Neural crest cell (in vitro differentiated cells): ENCODE data around the gene GPR162. TPM values are rescaled to one million over a fixed set of nuclear protein-coding genes. Genes with fewer than 3 reads are reported as not detected.

ENCODE experiments used
- DNase-seq: peaks from one replicate; pipeline ENCODE4 v3.0.0; 2021; ENCODE audit warnings: low read depth, mixed read lengths, low spot score
- H3K27ac Mint-ChIP-seq: one replicate; pipeline ENCODE4 v1.8.0; 2021; ENCODE audit warnings: mild to moderate bottlenecking, mixed read lengths; ENCODE audit not compliant: unreplicated experiment
- H3K27me3 Mint-ChIP-seq: 2 replicates; pipeline ENCODE4 v1.8.0; 2021; ENCODE audit warnings: low read depth, mild to moderate bottlenecking, mixed read lengths
- H3K36me3 Mint-ChIP-seq: 2 replicates; pipeline ENCODE4 v1.8.0; 2021; ENCODE audit warnings: low read depth, mild to moderate bottlenecking, mixed read lengths
- H3K4me1 Mint-ChIP-seq: 2 replicates; pipeline ENCODE4 v1.8.0; 2021; ENCODE audit warnings: mixed read lengths
- H3K4me3 Mint-ChIP-seq: one replicate; pipeline ENCODE4 v1.8.0; 2021; ENCODE audit warnings: mild to moderate bottlenecking, mixed read lengths
- H3K9me3 Mint-ChIP-seq: 2 replicates; pipeline ENCODE4 v1.8.0; 2021; ENCODE audit warnings: mixed read lengths
- total RNA-seq: library from RNA; stranded (reverse); gene quantifications from 2 replicates; pipeline ENCODE4 v1.2.1, GENCODE V29; 2021
- TF ChIP-seq, protein P1 (sequence below): fragments of 200-600 bp; sonication (generic); conservative IDR thresholded peaks from 2 replicates; pipeline ENCODE4 v1.5.0; 2021; ENCODE audit warnings: antibody characterized with exemption, mild to moderate bottlenecking

GPR162 gene
- total RNA-seq, 1 donor from 2014 or later, result 16.4 TPM

DNA sequence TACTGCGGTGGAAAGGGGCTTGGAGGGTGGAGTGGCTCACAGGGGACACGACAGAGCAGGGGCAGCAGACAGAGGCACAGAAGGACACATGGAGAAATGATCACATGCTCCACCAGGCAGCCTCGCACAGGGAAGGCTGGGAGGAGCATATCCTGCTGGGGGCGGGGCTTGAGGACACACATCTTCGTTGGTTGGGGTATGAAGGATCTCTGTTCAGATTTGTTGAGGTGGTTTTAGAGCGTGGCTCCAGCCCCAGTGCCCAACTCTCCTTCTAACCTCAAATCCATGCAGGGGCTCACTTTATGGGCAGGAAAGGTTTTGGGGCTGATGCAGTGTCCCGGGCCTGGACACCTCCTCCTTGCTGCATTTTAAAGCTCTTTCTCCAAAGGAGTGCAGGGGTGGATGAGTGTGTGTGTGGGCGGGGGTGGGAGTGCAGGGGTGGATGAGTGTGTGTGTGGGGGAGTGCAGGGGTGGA, 5.9 kb downstream of the GPR162 start:
- H3K4me3 Mint-ChIP-seq, result peak overlapping the region; percentile 93
- H3K27ac Mint-ChIP-seq, result peak overlapping the region; percentile 85
- no peaks in the 10 kb centered on the region for H3K9me3 Mint-ChIP-seq
- DNase-seq, result peak; percentile 87
- H3K36me3 Mint-ChIP-seq, result peaks cover 7% of the 10 kb centered on the region
- TF ChIP-seq, protein P1, sequence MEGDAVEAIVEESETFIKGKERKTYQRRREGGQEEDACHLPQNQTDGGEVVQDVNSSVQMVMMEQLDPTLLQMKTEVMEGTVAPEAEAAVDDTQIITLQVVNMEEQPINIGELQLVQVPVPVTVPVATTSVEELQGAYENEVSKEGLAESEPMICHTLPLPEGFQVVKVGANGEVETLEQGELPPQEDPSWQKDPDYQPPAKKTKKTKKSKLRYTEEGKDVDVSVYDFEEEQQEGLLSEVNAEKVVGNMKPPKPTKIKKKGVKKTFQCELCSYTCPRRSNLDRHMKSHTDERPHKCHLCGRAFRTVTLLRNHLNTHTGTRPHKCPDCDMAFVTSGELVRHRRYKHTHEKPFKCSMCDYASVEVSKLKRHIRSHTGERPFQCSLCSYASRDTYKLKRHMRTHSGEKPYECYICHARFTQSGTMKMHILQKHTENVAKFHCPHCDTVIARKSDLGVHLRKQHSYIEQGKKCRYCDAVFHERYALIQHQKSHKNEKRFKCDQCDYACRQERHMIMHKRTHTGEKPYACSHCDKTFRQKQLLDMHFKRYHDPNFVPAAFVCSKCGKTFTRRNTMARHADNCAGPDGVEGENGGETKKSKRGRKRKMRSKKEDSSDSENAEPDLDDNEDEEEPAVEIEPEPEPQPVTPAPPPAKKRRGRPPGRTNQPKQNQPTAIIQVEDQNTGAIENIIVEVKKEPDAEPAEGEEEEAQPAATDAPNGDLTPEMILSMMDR, result no peak
- peaks cover 9% of the 10 kb centered on the region for H3K27me3 Mint-ChIP-seq
- peaks cover 56% of the 10 kb centered on the region for H3K4me1 Mint-ChIP-seq

DNA sequence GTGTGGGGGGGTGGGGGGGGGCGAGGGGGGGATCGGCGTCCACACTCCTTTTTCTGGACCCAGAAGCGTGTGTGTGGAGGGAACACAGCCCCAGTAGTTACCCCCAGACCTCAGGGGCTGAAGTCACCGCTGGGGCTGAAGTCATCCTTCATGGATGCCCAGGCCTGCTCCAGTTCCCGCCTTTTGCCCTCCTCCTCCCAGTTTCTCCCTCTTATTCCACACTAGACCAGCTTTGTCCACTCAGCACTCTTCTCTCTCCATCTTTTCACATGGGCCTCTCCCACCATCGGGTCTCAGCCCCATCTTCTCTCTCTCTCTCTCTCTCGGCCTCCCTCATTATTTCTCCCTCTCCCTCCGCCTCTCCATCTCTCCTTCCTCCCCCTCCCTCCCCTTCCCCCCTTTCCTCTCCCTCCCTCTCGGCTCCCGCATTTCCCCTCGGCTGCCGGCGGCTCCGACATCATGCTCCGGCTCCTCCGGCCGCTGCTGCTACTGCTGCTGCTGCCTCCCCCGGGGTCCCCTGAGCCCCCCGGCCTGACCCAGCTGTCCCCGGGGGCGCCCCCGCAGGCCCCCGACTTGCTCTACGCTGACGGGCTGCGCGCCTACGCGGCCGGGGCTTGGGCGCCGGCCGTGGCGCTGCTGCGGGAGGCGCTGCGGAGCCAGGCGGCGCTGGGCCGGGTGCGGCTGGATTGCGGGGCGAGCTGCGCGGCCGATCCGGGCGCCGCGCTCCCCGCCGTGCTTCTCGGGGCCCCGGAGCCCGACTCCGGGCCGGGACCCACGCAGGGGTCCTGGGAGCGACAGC, 6.6 kb downstream of the GPR162 start, which contains the start of gene P3H3:
Gene P3H3 (plus strand): TSS at position 426 of the 799 bp plus-strand sequence. CDS start 34 bp downstream, at position 460.
- Mint-ChIP-seq H3K36me3 (peaks cover 7% of the 10 kb centered on the region), H3K4me1 (peaks cover 50% of the 10 kb centered on the region), H3K9me3 (no peaks in the 10 kb centered on the region), H3K27ac (peak within 1 kb of the TSS; percentile 99), H3K27me3 (peaks cover 9% of the 10 kb centered on the region), H3K4me3 (peak within 1 kb of the TSS; percentile 98)
- DNase-seq, result peak; percentile 43
- TF ChIP-seq, protein P1, result no peak

DNA sequence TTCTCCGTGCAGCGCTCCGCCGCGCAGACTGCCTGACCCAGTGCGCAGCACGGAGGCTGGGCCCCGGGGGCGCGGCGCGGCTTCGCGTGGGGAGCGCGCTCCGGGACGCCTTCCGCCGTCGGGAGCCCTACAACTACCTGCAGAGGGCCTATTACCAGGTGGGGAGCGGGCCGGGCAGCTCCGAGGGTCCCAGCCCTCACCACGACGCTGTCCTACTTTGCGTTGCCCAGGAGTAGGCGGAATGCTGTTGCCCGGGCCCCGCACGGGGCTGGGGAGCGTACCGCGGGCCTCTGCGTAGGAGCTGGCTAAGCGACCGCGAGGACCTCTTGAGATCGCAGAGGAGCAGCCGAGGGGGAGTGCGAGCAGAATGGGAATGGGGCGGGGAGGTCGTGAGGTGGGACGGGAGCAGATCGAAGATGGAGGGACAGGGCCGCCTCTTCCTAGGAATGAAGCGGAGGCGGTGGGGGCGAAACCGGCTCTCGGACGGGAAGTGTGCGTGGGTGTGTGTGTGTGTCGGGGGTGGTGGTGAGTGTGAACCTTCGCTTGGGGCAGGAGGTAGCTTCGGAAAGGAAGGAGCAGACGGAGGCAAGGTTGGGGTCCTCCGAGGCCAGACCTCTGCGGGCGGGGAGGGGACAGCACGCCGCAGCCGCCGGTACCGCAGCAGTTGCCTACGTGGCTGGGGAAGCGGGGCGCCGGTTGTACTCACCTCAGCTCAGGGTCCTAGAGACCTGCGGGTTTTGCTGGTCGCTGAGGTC, 7.3 kb downstream of the GPR162 start:
- H3K4me3 Mint-ChIP-seq, result peak overlapping the region; percentile 98
- peak overlapping the region; percentile 96 for H3K27ac Mint-ChIP-seq
- H3K4me1 Mint-ChIP-seq, result peaks cover 49% of the 10 kb centered on the region

DNA sequence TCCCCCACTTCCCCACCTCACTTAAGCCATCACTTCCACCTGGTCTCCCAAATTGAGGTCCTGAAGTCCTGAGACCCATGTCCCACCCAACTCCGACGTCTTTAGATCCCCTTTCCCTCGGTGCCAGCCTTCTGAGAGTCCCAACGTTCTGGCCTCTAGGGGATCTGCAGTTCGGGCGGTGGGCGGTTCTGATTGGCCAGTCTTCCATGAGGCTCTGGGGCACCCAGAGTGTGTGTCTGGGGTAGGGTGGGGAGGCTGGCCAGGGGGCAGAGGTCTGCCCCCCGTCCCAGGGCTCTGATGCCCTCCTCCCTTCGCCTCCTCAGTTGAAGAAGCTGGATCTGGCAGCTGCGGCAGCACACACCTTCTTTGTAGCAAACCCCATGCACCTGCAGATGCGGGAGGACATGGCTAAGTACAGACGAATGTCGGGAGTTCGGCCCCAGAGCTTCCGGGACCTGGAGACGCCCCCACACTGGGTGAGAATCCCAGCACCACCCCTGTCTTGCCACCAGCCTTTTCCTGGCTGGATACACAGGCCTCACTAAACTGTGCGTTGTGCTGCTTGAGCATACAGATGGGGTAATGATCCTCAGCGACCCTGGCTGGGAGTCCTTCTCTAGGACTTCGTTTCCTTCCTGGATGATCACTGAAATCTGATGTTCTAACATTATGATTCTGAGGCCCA, 8.1 kb downstream of the GPR162 start:
- TF ChIP-seq, protein P1, result peak; percentile 36
- Mint-ChIP-seq H3K27ac (peak overlapping the region; percentile 96), H3K4me3 (peak overlapping the region; percentile 98), H3K9me3 (no peaks in the 10 kb centered on the region), H3K4me1 (peaks cover 45% of the 10 kb centered on the region), H3K27me3 (peaks cover 9% of the 10 kb centered on the region), H3K36me3 (peaks cover 7% of the 10 kb centered on the region)
- DNase-seq, result no peak

More for the DNA sequence above, 7.3 kb downstream of the GPR162 start:
- Mint-ChIP-seq H3K36me3 (peaks cover 7% of the 10 kb centered on the region), H3K9me3 (no peaks in the 10 kb centered on the region), H3K27me3 (peaks cover 9% of the 10 kb centered on the region)
- TF ChIP-seq, protein P1, result no peak
- no peak for DNase-seq

DNA sequence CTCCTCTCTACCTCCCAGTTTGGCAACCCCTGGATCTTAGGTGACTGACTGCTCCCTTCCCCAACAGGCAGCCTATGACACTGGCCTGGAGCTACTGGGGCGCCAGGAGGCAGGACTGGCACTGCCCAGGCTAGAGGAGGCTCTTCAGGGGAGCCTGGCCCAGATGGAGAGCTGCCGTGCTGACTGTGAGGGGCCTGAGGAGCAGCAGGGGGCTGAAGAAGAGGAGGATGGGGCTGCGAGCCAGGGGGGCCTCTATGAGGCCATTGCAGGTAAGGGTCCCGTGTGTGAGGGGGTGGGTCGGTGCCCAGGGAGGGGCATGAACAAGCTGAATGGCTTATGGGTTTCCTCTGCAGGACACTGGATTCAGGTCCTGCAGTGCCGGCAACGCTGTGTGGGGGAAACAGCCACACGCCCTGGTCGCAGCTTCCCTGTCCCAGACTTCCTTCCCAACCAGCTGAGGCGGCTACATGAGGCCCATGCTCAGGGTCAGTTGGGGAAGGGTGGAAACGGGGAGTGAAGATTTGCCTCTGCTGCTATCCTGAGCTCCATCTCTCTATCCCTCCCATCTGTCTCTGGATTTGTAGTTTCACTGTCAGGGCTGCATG, 8.8 kb downstream of the GPR162 start:
- H3K9me3 Mint-ChIP-seq, result no peaks in the 10 kb centered on the region
- peaks cover 6% of the 10 kb centered on the region for H3K27me3 Mint-ChIP-seq
- H3K4me3 Mint-ChIP-seq, result peak overlapping the region; percentile 98
- H3K27ac Mint-ChIP-seq, result no peak overlapping the region
- TF ChIP-seq, protein P1, result no peak
- H3K36me3 Mint-ChIP-seq, result peaks cover 9% of the 10 kb centered on the region
- peaks cover 42% of the 10 kb centered on the region for H3K4me1 Mint-ChIP-seq
- DNase-seq, result no peak
